ENCODE data around the gene LPCAT2. TPM values are rescaled to one million over a fixed set of nuclear protein-coding genes. Genes with fewer than 3 reads are reported as not detected.

LPCAT2 gene
- total and polyA plus RNA-seq, 2 of the 13 experiments (the other 11 are each of a cell fraction or from before 2014, with no cell fraction given): 9.9 to 17.6 TPM

GRCh38 chr16:55632259-55632658 lies 123.4 kb downstream of the LPCAT2 start:
- H4K20me1 ChIP-seq (ENCODE audit: insufficient read depth, low read length): no peaks in the 10 kb centered on the region
- H3K9me3 ChIP-seq (ENCODE audit: low read length): peaks cover 14% of the 10 kb centered on the region; the same call in 1 of the 2 replicates
- intact Hi-C loops (cut with micrococcal nuclease; ENCODE audit: unreplicated experiment): no loop called here
- no peak for TF ChIP-seq IRX3 (CRISPR knock-in tag; IDR thresholded peaks at IDR 0.05; ENCODE audit: borderline replicate concordance, low read depth)
- no peak for TF ChIP-seq ZMYM3 (CRISPR knock-in tag; IDR thresholded peaks at IDR 0.05)
- TF ChIP-seq KIAA2018 (CRISPR knock-in tag; IDR thresholded peaks at IDR 0.05; ENCODE audit: borderline replicate concordance): no peak
- no peak for TF ChIP-seq KLF9 (CRISPR knock-in tag; IDR thresholded peaks at IDR 0.05; ENCODE audit: low read depth)
- no peak for TF ChIP-seq NCOA1 (CRISPR knock-in tag; IDR thresholded peaks at IDR 0.05)
- no peak for TF ChIP-seq ZNF564 (CRISPR knock-in tag; IDR thresholded peaks at IDR 0.05)
- H3K27me3 ChIP-seq (ENCODE audit: control insufficient read depth in 1 of 2, insufficient read depth in 2 of 2, low read length in 2 of 2): no peaks in the 10 kb centered on the region
- BruUV-seq (replicated peaks): no TSS peak
- FAIRE-seq (no peak), ATAC-seq (no peak), DNase-seq (ENCODE audit: low spot score) (no peak)
- POLR2A ChIA-PET: interaction anchor here (1.6 kb wide), 1 partner anchor 9 kb away, joined by 5 read pairs; no protein-coding TSS in a partner anchor
- H2AFZ ChIP-seq (ENCODE audit: low read length): no peak overlapping the region
- no peak overlapping the region for H3K9ac ChIP-seq (ENCODE audit: insufficient read depth, low read depth, low read length)
- H3K36me3 ChIP-seq (replicated peaks in 1 of 2; ENCODE audit: control insufficient read depth in 1 of 2, insufficient read depth in 2 of 2, low read length in 2 of 2): no peaks in the 10 kb centered on the region
- peaks cover 43% of the 10 kb centered on the region for H3K4me1 ChIP-seq (ENCODE audit: insufficient read depth, low read length)
- CTCF ChIA-PET (ENCODE audit: low intra/inter-chr PET ratio, low total read pairs): no interaction called here
- H3K79me2 ChIP-seq (ENCODE audit: insufficient read depth, low read length): no peaks in the 10 kb centered on the region
- in situ Hi-C loops (cut with HindIII; ENCODE audit: extremely low pct_ligation_motif_present, low pct_unique_long_range_greater_than_20kb): no loop called here
- H3K4me2 ChIP-seq (ENCODE audit: low read depth, low read length): no peak overlapping the region
- no peak overlapping the region for H3K4me3 ChIP-seq (replicated peaks in 1 of 3; ENCODE audit: insufficient read depth in 1 of 3, low read depth in 2 of 3, low read length in 3 of 3)
- H3K27ac ChIP-seq (ENCODE audit: extremely low read length, insufficient read depth, low read length): no peak overlapping the region

Measured in HepG2 (cell line).